Urinary bladder (tissue), 4 donors: ENCODE data around the gene PTPRD. TPM values are rescaled to one million over a fixed set of nuclear protein-coding genes. Genes with fewer than 3 reads are reported as not detected.
"Not testable (repeated sequence)": the region's sequence is repeated elsewhere in the genome, so short reads cannot be mapped to it uniquely, and the experiment has no call there.

Experiments used
- DNase-seq: peaks from one replicate; pipeline ENCODE4 v3.0.0-alpha.2; 2015; ENCODE audit errors: extremely low spot score
- H3K27ac ChIP-seq: one replicate; pipeline ENCODE4 v1.5.1; 2013; ENCODE audit warnings: low read depth, mild to moderate bottlenecking, moderate library complexity
- H3K36me3 ChIP-seq: one replicate; pipeline ENCODE4 v1.6.1; 2013; ENCODE audit warnings: mild to moderate bottlenecking, moderate library complexity; ENCODE audit not compliant: insufficient read depth
- H3K4me1 ChIP-seq: one replicate; pipeline ENCODE4 v1.6.1; 2013; ENCODE audit warnings: mild to moderate bottlenecking, moderate library complexity; ENCODE audit not compliant: insufficient read depth
- H3K4me3 ChIP-seq: one replicate; pipeline ENCODE4 v1.5.1; 2013; ENCODE audit warnings: low read depth, low read length
- WGBS: extraction: QIAGEN DNeasy Blood & Tissue Kit; methylation state at CpG from one replicate; pipeline ENCODE4 v1.1.7; 2013; 5-methylcytosine and 5-hydroxymethylcytosine counted together
- polyA plus RNA-seq: library from polyadenylated mRNA; stranded (reverse); fragments of 200-250 nt; gene quantifications from one replicate; pipeline ENCODE4 v1.2.3, GENCODE V29; 2013
- total RNA-seq: library from RNA; depleted of rRNA; stranded (reverse); fragments of >200 nt; gene quantifications from one replicate; pipeline ENCODE4 v1.2.3, GENCODE V29; 2014
- donor health status: healthy with polysubstance abuse.
- donor health status: healthy.

Gene PTPRD
- total and polyA plus RNA-seq, 2 donors: 7.3 to 210 TPM

DNA sequence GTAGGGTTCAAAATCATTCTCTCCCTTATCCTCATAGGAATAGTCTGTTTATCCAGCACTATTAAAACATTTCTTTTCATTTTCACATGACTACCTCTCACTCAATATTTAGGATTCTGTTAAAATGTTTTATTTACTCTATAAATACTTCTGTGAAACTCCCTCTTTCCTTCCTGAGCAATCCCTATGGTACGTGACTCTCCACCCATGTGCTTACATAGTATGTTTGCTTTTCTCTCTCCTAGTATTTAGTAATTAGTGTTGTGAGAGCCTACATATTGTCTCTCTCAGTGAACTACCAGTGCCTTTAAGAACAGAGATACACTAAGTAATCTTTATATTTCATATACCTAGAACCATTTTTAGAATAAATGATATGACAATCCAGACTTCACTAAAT lies 46.0 kb downstream of the PTPRD start:
- Histone ChIP-seq H3K4me3 (no peak overlapping the region), H3K4me1 (no peaks in the 10 kb centered on the region), H3K27ac (no peak overlapping the region), H3K36me3 (no peaks in the 10 kb centered on the region)
- no peak for DNase-seq
- WGBS: 75% methylated on average over 1 of the region's 1 CpG

DNA sequence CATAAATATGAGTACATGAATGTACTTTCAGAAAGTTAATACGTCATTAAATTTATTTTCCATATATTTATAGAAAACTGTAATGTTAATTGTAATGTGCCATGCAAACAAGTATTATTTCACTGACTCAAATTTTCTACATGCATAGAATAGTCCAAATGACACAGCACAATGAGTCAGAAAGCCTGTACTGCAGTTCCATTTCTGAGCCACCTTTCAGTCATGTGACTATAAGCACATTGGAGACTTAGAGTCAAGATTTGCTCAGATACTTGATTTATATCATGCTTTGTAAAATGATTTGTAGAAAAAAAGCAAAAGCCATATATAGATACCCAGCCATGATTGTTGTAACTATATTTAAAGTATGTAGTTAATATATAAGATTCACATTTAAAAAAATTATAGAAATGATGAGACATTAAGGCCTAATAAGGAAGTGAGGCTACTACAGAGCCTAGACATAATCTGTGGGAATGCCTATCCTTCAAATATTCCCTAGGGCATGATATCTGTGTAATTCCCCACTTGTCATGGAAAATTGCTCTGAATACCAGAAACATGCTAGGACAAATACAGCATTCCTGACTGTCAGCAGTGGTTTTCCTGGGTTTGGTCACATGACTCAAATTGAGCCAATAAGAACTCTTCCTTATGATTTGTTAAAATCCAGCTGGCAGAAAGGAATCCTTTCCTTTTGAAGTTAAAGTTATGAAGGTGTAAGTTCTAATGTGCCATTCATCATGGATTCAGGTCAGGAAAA lies 50.0 kb downstream of the PTPRD start:
- no peaks in the 10 kb centered on the region for H3K36me3 ChIP-seq
- no peak for DNase-seq
- no peak overlapping the region for H3K27ac ChIP-seq
- no peaks in the 10 kb centered on the region for H3K4me1 ChIP-seq
- WGBS: 91% methylated on average over 1 of the region's 1 CpG
- H3K4me3 ChIP-seq: no peak overlapping the region

DNA sequence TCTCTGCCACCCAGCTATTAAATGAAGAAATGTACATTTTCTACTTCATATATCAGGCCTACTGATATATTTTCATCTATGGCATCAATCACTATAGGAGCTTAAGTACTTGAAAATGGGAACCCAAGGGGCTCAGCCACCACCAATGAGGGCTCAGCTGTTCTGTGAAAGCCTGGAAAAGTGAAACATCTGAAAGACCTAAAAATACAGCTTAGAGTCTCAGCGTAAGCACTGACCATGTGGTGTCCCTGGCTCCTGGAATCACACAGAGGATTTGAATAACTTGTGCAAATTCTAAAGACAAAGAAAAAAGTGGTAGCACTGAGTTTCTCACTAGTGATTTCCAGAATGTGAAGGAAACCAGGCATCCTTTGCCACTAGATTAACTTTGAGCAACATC lies 64.5 kb downstream of the PTPRD start:
- DNase-seq: no peak
- WGBS: 50% methylated on average over 1 of the region's 1 CpG
- H3K27ac ChIP-seq: no peak overlapping the region
- H3K4me1 ChIP-seq: no peaks in the 10 kb centered on the region
- H3K4me3 ChIP-seq: no peak overlapping the region
- H3K36me3 ChIP-seq: no peaks in the 10 kb centered on the region

- Histone ChIP-seq H3K4me3 (no peak overlapping the region), H3K27ac (no peak overlapping the region), H3K36me3 (no peaks in the 10 kb centered on the region), H3K4me1 (no peaks in the 10 kb centered on the region)
- no peak for DNase-seq
- 86% methylated on average over 2 of the region's 2 CpGs for WGBS
Measured at GRCh38 chr9:10538073-10538472, 74.7 kb downstream of the PTPRD start.

DNA sequence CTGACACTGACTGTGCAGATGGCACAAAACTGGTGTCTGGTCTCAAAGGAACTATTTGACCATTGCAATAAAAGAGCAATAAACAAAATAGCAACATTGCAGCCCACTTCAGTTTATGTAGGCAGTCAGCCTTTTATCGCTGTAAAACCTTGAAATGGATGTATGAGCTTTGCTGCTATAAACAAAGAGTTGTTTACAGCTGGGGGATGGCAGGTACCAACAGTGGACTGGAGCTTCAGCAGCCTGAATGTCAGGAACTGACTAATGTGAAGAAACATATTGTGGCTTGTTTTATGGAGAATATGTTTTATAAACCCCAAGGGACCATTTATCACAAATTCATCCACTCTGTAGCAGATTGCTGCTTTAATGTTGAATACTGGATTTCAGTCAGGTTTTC lies 78.0 kb downstream of the PTPRD start:
- no peaks in the 10 kb centered on the region for H3K4me1 ChIP-seq
- WGBS: 25% methylated on average over 1 of the region's 1 CpG
- no peaks in the 10 kb centered on the region for H3K36me3 ChIP-seq
- no peak for DNase-seq
- H3K27ac ChIP-seq: no peak overlapping the region
- no peak overlapping the region for H3K4me3 ChIP-seq

- no peak for DNase-seq
- Histone ChIP-seq H3K4me1 (no peaks in the 10 kb centered on the region), H3K4me3 (no peak overlapping the region), H3K27ac (no peak overlapping the region), H3K36me3 (no peaks in the 10 kb centered on the region)
- WGBS: 87% methylated on average over 1 of the region's 1 CpG
Measured at GRCh38 chr9:10525972-10526371, 86.8 kb downstream of the PTPRD start.

DNA sequence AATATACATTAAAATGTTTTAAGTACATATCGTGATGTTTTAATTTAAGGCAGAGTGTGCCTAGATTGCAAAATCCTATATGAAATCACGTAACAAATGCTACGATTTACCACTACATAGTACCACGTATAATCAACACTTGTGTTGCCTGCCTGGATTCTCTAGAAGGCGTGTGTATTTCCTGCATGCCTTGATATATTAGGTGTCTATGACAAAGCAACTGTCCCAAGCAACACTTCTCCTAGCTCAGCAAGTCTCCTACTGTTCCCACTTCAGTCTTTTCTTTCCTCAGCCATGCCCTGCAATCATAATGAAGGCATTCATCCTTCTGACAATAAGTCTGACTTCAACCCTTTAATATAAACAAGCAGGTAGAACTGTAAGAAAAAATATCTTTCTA lies 89.6 kb downstream of the PTPRD start:
- no peak for DNase-seq
- Histone ChIP-seq H3K4me1 (no peaks in the 10 kb centered on the region), H3K4me3 (no peak overlapping the region), H3K27ac (no peak overlapping the region), H3K36me3 (no peaks in the 10 kb centered on the region)
- WGBS: 74% methylated on average over 5 of the region's 5 CpGs

DNA sequence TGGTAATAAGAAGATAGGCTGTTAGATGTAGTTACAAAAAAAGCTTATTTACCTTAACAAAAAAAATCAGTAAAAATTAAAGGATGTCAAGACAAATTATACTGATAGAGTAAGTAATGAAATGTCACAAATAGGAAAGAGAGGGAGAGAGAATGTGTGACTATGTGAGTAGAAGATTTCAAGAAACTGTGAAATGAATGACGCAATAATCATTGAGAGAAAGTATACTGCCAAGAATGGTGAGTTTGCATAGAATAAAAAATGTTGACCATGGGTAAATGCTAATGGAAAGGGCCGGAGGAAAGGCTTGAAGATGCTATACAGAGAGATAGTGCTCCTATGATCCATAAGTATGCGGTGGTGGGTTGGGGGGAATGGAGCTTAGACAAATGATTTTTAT lies 100.7 kb downstream of the PTPRD start:
- H3K4me3 ChIP-seq: no peak overlapping the region
- H3K36me3 ChIP-seq: no peaks in the 10 kb centered on the region
- no peak for DNase-seq
- 95% methylated on average over 3 of the region's 3 CpGs for WGBS
- no peaks in the 10 kb centered on the region for H3K4me1 ChIP-seq
- no peak overlapping the region for H3K27ac ChIP-seq

GRCh38 chr9:10488937-10489336 lies 123.9 kb downstream of the PTPRD start:
- no peak for DNase-seq
- H3K4me3 ChIP-seq: no peak overlapping the region
- H3K4me1 ChIP-seq: no peaks in the 10 kb centered on the region
- H3K27ac ChIP-seq: no peak overlapping the region
- WGBS: 82% methylated on average over 4 of the region's 4 CpGs
- H3K36me3 ChIP-seq: no peaks in the 10 kb centered on the region

- Histone ChIP-seq H3K36me3 (no peaks in the 10 kb centered on the region), H3K4me1 (no peaks in the 10 kb centered on the region), H3K4me3 (no peak overlapping the region), H3K27ac (no peak overlapping the region)
- DNase-seq: no peak
- WGBS: 53% methylated on average over 3 of the region's 3 CpGs
Measured at GRCh38 chr9:10479172-10479571, 133.6 kb downstream of the PTPRD start.

GRCh38 chr9:10449201-10449617 lies 163.6 kb downstream of the PTPRD start:
- not testable (repeated sequence) for H3K27ac ChIP-seq, H3K36me3 ChIP-seq, H3K4me1 ChIP-seq, H3K4me3 ChIP-seq, DNase-seq
- WGBS: 97% methylated on average over 28 of the region's 28 CpGs

DNA sequence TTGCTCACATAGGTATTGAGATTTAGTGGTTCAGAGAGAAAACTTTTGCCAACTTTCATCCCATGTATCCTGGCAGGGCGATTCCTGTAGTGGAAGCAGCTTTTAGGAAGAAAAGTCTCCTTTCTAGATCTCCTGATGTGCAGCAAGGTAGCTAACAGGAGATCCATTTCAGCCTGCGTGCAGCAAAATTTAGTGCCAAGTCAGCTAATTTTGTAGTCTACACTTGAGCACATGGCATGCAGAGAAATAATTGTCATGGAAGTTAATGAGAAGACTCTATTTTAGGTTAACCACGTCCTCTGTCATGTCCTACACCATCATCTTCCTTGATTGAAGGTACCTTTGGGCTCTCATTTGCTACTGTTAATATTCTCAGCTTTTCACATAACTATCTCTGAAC lies 165.8 kb downstream of the PTPRD start:
- Histone ChIP-seq H3K27ac (no peak overlapping the region), H3K4me1 (no peaks in the 10 kb centered on the region), H3K4me3 (no peak overlapping the region), H3K36me3 (no peaks in the 10 kb centered on the region)
- 75% methylated on average over 3 of the region's 3 CpGs for WGBS
- no peak for DNase-seq

- Histone ChIP-seq H3K4me1 (no peaks in the 10 kb centered on the region), H3K27ac (no peak overlapping the region), H3K4me3 (no peak overlapping the region), H3K36me3 (no peaks in the 10 kb centered on the region)
- no peak for DNase-seq
Measured at GRCh38 chr9:10443868-10444204, 169.0 kb downstream of the PTPRD start.

- no peaks in the 10 kb centered on the region for H3K36me3 ChIP-seq
- H3K4me1 ChIP-seq: no peaks in the 10 kb centered on the region
- 81% methylated on average over 4 of the region's 4 CpGs for WGBS
- H3K27ac ChIP-seq: no peak overlapping the region
- no peak overlapping the region for H3K4me3 ChIP-seq
- DNase-seq: no peak
Measured at GRCh38 chr9:10443181-10443867, 169.5 kb downstream of the PTPRD start.
